GM10266 (cell line): ENCODE measurements around the gene TMEM161B.
"Not testable (repeated sequence)": the region's sequence is repeated elsewhere in the genome, so short reads cannot be mapped to it uniquely, and the experiment has no call there.

Source experiments
- DNase-seq: peaks from one replicate; pipeline ENCODE4 v3.0.0; 2012; ENCODE audit errors: extremely low spot score
- CTCF ChIP-seq: IDR thresholded peaks from 2 replicates; pipeline ENCODE4 v1.5.1; 2012; ENCODE audit warnings: mild to moderate bottlenecking, low read depth; ENCODE audit not compliant: control insufficient read depth, insufficient read depth; ENCODE audit errors: missing control alignments

TMEM161B gene

GRCh38 chr5:88248743-88249540 is 19.7 kb downstream of the TMEM161B start:
- no peak for DNase-seq
- TF ChIP-seq CTCF: no peak

GRCh38 chr5:88248094-88248493 is 20.6 kb downstream of the TMEM161B start:
- no peak for TF ChIP-seq CTCF
- DNase-seq: no peak

GRCh38 chr5:88245893-88246244 is 22.8 kb downstream of the TMEM161B start:
- TF ChIP-seq CTCF: no peak
- no peak for DNase-seq

GRCh38 chr5:88245241-88245892 is 23.3 kb downstream of the TMEM161B start:
- no peak for DNase-seq

GRCh38 chr5:88244686-88245085 is 24.0 kb downstream of the TMEM161B start:
- no peak for TF ChIP-seq CTCF
- no peak for DNase-seq

More at GRCh38 chr5:88245241-88245892, 23.3 kb downstream of the TMEM161B start:
- TF ChIP-seq CTCF: no peak

- not testable (repeated sequence) for DNase-seq
These were observed 25.2 kb downstream of the TMEM161B start for GRCh38 chr5:88243493-88243892.

- no peak for TF ChIP-seq CTCF
- no peak for DNase-seq
These were observed 29.9 kb downstream of the TMEM161B start for GRCh38 chr5:88238732-88239131.
